GM19043 (cell line): Measurements from ENCODE around the gene PICALM.

Source experiments
- ATAC-seq: cut with Tn5 transposase; IDR thresholded peaks from one replicate; pipeline ENCODE4 v1.9.1; 2021; ENCODE audit warnings: low read depth; ENCODE audit not compliant: unreplicated experiment

Gene PICALM

DNA sequence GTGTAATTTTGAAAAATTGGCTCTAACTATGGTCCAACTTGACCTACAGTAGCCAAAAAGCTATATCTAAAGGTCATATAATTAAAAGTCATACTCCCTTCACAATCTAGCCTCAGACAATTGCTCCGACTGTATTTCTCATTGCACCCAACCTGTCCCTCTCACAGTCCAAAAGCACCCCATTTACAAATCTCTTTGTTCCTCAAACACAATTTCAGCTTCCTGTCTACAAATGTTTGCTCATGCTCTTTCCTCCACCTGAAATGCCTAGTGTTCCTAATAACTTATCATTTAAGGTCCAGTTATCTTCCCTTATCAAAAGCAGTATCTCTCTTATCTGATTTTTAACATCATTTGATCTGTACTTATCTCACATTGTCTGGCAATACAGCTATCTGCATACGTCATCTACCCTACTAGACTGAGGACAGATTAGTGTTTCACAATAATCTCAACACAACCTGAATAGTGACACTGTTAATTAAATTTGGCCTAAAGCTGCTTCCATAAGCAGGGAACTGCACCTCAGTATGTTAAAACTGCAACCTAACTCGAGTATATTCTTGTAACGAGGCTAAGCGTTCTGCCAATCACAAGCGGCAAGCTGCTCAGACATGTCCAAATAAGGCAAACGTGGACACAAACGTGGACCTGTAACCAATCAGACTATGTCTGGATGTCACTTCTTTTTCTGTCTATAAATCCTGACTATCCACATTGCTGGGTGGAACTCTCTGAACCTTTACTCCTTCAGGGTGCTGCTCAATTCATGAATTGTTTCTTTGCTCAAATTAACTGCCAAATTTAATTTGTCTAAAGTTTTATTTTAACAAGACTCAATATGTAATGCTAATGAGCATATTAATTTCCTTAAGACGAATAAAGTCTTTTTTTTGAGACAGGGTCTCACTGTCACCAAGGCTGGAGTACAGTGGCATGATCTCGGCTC, 15.9 kb downstream of the PICALM start:
- ATAC-seq = no peak

DNA sequence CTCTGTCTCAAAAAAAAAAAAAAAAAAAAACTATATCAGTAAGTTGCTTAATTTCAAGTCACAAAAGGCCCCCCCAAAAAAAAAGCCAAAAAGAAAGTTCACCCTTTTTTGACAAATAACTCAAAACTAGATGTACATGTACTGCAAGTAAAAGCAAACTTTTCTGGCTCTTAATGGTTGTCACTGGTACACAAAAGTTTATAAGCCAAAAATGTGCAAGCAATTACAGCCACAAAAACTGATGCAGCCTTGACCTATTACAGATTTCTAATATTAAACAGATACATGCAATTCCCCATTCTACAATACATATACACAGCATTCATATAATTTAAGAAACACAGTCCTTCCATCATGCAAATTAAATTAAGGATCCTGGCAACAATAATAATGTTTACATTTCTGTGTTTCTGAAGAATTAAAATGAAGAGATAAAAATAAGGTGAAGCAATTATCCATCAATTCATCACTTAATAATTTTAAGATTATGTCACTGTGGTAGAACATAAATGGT, 18.6 kb downstream of the PICALM start:
- no peak for ATAC-seq

DNA sequence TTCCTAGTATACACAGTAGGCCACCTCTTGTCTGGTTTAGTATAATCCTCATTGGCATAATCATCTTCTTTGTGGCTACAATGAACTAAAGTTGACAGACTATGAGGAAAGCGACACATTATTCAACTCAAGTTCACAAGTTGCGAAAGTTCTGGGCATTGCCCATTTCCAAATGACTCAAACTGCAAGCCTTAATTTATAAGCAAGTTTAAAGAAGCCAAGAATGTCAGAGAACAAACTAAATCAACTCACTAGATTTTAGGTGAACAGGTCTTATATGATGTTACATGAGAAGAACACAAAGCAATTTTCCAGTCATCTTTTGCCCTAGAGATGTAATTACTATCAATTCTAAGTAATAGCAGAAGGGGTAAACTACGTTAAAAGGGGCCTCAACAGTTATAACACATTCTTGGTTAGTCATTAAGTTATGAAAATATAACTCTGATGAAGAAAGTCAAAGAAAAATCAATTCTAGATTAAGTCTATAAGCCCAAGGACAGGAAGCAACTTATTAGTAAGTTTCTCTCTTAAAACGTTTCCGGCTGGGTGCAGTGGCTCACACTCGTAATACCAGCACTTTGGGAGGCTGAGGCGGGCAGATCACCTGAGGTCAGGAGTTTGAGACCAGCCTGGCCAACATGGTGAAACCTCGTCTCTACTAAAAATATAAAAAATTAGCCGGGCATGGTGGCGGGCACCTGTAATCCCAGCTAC, 21.5 kb downstream of the PICALM start:
- ATAC-seq = no peak

DNA sequence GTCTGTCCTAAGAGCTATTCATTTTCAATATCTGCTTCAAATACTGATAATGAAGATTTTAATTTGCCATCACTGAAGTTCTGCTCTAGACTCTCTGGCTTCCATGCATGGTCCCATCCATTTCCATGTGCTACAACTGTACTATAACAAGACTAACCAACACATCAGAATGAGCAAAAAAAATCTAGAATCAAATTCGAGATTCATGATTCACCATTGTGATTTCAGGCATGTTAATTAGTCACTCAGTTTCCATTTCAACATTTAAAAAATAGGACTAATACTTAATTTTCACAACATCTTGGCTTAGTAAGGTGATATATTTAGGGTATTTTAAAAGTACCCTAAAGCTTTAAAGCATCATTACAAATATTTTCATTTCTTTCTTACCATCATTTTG, 22.8 kb downstream of the PICALM start:
- ATAC-seq = no peak

DNA sequence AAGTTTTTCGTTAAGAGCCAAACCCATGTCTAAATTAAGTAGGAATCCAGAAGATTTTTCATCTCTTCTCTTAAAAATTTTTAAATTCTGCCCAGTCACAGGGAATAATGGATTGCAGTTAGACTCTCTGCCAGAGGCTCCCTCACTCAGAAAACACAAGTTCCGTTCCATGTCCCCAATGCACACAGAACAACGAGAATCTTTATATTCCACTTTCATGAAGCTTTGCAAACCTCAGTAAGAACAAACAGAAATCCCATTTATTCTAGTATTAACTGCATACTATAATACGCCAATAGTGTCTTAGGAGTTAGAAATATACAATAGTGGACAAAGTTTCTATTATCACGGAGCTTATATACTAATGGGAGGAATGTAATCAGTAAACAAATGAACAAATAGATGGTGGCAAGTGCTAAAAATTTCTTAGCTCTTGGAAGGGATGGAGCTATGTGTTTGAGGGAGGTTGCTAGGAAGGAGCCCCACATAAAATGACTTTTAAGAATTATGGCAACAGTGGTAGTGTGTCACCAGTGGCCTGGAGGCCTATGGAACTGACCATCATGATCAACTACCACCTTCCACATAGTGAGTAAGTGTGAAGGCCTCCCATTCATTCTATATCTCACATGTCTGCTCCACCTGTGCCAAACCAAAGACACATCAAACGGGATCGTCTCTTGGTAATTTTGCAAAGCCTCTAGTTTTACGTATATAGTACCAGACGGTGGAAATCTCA, 24.9 kb downstream of the PICALM start:
- ATAC-seq = no peak

DNA sequence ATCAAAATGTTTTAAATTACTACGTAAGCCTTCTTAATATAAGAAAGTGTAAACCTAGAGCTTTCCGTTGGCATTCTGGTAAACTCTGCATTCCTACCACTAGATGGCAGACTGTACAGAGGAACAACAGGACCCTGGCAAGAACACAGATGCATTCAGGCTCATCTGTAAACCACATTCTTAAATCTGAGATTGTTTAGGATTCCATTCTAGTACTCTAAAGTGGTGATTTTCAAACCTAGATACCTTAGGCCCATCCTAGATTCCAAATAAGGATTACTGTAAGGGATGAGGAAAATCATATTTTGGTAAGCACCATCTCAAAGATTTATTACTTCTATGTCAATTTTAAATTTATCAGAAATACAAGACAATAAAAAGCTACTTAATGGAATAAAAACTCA, 26.9 kb downstream of the PICALM start:
- peak; percentile 74 for ATAC-seq

DNA sequence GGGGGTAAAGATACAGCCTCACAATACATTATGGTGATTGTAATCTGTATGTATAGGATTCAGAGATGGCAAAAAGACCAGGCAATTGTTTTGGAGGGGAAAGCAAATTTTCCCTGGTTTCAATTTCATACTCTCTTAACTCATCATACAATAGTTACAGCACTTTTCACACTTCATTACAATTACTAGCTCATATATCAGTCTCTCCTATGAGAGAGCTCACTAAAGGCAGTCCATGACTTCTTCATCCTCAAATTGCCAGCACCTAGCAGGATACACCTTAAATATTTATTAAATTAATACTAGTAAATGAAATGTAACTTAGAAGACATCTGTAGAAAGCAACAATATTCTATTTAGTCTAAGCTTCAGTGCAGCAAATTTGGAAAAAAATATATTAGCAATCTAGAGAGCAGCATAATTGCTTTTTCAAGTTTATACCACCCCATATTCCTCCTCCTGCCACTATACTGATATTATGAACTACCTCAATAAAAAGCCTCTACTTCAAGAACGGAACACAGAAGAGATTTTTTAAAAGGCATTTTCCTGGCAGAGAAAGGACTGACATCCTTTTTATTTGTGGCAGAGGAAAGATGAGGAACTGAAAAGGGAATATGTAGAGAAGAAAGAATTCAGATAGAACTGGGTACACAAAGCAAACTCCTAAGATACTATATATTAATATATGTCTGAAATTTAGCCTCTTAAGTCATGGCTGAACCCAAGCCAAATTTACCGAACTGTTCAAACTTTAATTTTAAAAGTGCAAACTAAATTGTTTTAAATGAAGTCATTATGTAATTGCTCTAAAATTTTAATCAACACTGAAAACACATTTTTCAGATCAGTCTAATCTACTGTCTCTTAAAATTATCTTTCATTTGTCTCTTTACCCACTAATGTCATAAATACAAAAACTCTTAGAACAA, 27.7 kb downstream of the PICALM start:
- no peak for ATAC-seq

DNA sequence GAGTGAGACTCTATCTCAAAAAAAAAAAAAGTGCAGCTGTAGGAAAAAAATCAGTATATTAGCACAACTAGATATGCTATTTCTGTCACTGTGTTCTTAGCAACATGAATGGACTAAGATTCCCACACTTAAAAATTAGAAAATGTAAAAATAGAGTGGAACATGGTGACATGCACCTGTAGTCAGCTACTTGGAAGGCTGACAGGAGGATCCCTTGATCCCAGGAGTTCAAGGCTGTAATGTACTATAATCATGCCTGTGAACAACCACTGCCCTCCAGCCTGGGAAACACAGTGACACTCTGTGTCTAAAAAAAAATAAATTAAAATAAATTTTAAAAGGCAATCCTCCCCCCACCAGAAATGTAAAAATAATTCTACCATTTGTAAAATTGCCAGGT, 29.8 kb downstream of the PICALM start:
- ATAC-seq = no peak

DNA sequence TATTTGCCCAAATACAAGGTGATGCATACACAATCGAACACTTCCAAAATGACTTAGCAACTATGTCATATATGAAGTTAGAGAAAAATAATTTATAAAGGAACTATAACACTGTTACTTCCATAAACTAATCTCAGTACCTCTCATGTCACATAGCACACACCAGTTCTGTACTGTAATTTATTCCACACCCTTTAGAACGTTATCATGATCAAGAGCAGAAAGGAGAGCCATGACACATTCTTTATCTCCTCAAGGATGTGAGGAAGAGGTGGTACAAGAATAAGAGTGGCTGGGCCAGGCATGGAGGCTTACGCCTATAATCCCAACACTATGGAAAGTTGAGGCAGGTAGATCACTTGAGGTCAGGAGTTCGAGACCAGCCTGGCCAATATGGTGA, 31.1 kb downstream of the PICALM start:
- ATAC-seq = no peak

DNA sequence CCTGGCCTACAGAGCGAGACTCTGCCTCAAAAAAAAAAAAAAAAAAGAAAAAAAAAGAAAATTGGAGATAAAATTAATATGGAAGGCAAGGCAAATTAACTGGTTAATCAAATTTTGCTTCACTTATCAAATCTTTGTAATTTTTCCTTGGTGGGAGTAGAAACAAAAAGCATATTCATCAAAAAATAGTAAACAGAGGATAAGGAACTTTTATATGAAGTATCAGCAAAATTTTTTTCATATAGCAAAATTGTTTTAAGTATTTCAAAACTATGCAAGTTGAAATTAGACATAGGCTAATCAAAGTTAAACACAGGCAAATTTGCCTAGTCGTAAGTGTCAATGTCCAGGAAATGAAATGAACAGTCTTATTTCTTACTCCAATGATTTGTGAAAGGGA, 33.0 kb downstream of the PICALM start:
- no peak for ATAC-seq

DNA sequence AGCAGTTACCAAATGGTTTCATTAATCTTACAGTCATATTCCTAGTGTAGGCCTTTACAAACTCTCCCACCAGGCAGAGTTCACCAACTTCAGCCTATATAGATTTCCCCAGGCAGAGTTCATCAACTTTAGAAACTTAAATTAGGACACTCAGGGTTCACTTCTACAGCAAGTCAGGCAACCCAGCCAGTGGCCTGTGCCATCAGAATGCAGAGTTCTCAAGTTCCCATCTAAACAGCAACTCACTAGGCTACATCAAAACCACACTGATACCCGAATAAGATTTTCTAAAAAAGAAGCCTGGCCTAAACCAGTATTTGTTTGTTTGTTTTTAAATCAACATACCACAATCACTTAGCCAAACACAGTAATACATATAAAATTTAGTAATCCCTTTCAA, 33.7 kb downstream of the PICALM start:
- ATAC-seq = no peak

DNA sequence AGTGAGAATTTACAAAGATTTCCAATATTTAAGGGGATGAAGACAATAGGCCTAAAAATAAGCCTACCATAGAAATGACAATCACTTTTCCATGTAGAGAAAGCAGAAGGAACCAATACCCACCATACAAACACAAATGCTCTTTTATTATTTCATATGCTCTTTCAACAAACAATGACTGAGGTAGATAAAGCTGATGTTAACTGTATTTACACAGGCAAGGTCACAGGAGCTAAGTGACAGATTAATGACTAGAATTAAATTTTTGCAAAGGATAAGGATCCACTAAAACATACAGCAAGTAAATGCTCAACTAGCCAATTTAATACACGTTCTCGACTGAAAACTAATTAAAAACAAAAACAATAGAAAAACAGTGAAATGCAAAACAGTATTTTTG, 34.2 kb downstream of the PICALM start:
- ATAC-seq = no peak

DNA sequence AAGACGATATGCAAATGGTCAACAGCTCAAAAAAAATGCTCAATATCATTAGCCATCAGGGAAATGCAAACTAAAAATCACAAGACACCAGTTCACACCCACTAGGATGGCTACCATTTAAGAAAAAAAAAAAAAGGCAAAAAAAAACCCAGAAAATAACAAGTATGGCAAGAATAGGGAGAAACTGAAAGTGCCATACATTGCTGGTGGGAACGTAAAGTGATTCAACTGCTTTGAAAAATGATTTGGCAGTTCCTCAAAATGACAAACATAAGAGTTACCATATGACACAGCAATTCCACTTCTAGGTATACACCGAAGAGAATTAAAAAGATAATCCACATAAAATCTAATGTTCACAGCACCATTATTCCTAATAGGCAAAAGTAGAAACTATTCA, 47.5 kb downstream of the PICALM start:
- no peak for ATAC-seq

DNA sequence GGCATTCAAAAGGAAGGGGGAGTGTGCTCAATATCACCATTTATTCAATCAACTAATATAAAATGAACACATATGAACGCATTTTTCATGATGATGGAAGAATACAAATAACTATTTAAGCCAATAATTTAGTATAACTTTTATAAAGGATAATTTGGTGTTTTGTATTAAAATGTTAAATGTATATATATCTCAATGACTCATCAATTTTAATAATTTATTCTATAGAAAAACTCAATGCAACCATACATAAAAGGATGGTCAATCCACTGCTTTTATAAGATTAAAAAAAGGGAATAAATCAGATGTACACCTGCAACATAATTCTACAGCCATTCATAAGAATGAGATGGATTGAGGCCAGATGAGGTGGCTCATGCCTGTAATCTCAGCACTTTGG, 50.6 kb downstream of the PICALM start:
- ATAC-seq = no peak

DNA sequence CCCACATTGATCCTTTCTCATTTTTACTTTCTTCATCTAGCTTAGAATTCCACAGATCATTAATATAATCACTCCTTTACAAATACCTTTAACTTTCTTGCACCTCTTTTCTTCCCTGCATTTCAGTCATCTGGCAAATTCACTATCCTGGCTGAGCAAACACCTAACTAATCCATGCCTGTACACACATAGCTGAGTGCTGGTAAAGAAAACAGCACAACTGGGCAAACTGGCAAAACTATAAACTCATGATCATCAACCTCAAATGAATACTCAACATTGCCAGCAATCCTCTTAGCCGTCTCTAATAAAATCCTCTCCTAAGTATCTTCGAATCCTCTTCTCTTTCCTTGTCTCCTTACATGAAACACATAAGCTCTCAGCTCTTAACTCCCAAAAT, 52.4 kb downstream of the PICALM start:
- no peak for ATAC-seq

DNA sequence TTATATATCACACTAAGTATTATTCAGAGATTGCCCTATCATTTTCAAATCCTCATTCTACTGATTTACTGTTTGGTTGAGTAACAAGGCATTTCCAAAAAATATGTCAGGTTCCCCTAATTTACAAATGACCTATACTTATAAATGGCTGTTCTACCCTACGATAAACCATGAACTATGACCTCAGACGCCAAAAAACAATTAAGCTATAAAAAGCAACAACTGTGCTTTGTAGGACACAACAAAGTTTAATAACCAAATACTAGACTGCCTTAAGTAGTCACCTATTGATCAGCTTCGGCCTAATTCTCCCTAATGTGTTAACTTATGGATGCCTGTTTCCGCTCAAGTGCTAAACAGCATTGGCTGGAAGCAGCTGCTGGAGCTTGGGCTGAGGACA, 53.2 kb downstream of the PICALM start:
- ATAC-seq = no peak

DNA sequence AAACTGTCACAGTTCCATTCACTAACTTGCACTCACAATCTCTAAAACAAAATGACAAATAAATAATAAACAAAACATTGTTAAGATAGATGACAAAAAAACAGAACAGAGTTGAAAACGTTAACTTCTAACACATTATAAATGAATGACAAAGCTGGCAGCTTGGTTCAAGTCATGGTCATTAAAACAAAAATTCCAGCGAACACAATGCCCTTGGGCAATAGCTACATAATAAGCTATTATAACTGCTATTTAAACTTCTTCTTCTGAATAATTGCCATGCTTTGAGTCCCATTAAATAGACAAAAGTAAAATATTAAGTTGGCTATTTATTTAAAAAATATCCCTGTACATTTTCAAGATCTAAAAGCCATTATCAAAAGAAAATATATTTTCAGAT, 54.7 kb downstream of the PICALM start:
- no peak for ATAC-seq

DNA sequence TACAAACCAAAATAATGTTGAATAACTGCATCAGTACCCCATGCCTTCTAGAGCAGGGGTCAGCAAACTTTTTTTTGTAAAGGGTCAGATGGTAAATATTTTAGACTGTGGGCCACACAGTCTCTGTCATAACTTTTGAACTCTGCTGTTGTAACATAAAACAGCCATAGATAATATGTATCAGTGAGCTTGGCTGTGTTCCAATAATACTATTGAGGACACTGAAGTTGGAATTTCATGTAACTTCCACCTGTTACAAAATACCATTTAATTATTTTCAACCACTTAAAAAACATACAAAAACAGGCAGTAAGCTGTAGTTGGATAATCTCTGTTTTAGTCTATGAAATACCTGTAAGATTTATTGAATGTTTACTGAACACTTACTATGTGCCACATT, 55.2 kb downstream of the PICALM start:
- ATAC-seq = no peak

DNA sequence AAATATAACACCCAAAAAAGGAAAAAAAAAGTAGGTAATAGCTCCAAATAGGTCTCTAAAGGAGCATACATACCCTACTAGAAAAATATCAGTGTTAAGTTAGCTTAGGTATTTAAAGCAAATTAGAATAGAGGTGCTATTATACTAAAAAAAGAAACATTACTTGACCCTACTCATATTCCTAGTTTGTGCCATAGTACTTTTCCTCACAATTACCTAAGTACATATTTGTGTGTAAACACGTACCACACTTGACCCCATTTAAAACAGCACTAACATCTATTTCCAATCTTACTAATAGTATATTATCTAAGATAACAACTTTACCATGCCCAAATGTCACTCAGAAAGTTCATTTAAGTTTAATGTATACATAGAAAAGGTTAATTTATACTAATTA, 57.7 kb downstream of the PICALM start:
- ATAC-seq = no peak

DNA sequence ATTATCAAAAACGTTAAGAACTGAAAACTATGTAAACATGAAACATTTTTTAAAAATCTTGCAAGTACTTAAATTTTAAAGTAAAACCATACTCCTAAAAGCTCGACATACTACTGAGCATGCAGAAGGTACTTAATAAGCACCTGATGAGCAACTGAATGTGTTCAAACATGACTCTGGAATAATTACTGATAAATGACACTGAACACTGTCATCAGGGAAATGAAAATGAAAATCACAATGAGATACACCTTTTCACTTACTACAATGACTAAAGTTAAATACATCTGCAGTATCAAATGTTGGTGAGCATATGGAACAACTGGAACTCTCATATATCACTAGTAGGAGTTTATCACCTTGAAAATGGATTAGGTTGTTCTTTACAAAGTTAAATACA, 65.2 kb downstream of the PICALM start:
- no peak for ATAC-seq
